Stimulated activated CD8-positive, alpha-beta memory T cell treated with anti-CD3 and anti-CD28 coated beads, Interleukin-15, amount 100 ng/mL, for 24 hours (primary cell): Measurements from ENCODE around the gene LZTFL1.

Experiments used
- DNase-seq: peaks from one replicate; pipeline ENCODE4 v3.0.0-alpha.2; 2020; ENCODE audit warnings: low read depth

The LZTFL1 gene

DNA sequence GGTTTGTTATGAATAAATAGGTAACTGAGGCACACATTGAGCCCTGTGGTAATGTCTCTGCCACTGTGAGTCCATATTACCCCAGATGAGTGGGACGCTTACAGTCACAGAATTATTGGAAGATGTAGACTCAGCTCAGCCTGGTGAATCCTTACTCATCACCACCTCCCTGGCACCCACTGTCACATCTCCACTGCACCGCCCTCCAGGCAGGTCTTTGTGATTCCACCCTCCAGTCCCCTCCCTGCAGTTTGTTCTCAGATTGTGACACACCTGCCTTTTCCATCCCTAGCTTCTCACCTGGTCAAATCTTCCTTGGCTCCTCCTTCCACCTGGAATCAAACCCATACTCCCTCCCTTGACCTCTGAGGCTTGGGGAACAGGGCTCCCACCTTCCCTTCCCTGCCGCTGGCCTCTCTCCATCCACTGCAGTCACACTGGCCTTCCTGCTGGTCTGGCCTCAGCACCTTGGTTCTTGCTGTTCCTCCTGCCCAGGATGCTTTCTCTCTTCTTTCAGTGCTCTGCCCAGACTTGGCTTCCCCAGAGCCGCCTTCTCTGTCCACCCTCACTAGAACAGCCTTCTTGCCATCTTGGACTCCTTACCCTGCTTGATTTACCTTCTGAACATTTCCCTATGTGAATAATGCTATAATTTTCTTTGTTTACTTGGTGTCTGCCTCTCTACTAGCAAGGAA, 55.0 kb downstream of the LZTFL1 start:
- DNase-seq = no peak

DNA sequence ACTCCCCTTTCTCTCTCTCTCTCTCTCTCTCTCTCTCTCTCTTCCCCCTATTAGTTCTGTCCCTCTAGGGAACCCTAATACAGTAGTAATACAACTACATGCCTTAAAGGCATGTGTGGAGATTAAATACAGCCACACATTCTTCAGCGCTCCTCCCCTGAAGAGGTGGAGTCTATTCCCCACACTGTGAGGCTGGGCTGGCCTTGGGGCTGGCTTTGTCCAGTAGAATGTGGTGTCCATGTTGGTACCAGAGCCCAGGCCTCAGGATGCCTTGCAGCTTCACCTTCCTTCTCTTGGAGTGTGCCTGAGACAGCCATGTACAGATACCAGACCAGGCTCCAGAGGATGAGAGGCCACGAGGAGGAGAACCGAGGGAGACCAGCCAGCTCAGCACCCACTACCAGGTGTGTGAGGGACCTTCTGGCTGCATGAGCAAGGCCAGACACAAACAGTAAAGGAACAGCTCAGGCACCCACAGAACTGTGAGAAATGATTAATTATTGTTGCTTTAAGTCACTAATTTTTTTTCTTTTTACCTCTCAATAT, 56.2 kb downstream of the LZTFL1 start:
- no peak for DNase-seq

DNA sequence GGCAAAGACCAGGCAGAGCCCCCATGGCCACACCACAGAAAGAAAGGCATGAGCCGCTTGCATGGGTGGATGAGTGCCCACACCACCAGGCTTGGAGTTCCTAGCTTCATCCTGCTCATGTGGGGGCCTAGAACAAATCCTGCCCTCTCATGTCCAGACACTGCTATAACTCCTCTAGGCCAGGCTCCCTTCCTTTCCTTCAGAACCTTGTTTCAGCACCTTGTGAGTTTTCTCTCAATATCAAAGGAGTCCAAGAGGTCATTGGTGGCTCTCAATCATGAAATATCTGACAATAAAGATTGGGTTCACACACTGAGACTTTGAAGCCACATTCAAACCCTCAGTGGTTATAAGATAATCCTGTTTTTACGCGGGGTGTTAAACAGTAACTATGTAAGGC, 58.3 kb downstream of the LZTFL1 start:
- DNase-seq = no peak

DNA sequence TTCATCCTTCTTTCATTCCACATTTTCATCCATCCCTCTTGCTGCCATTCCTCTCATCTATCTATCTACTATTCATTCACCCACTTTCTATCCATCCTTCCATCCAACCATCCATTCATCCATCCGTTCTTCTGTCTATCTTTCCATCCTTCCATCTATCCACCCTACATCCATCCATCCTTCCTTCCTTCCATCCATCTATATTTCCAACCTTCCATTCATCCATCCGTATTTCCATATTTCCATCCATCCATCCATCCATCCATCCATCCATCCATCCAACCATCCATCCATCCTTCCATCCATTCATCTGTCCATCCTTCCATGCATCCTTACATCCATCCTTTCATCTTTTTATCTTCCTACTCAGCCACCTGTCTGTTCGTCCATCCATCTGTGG, 59.5 kb downstream of the LZTFL1 start:
- DNase-seq = no peak

DNA sequence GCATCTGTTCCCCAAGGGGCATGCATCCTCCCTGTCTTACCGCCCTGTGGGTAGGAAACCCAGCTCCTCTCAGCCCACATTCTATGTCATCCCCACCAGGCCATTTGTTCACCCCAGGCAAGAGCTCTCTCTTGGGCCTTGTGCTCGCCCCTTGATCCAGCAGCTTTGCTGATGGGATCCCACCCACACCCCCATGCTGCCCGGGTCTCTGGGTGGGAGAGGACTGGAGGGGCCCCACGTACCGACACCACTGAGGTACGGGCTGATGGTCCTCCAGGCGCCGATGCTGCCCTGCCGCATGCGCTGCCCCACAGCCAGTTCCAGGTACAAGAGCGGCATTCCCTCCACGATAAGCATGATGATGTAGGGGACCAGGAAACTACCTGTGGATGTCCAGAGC, 60.1 kb downstream of the LZTFL1 start:
- no peak for DNase-seq

DNA sequence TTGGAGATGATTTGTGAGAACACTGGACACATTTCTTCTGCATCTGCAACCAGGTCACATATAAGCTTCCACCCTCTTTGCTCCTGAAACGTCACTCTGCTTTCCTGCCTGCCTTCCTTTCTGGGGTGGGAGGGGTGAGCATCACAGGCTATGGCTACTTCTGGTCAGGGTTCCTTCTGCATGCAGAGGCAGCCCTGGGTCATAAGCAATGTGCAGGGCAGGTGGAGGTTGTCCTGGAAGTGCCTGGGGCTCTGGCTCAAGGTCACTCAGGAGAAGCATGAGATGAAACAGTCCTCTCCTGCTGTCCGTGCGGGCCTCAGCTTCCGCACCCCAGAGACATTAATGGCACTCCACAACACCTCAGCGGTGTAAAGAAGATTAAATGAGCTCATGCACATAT, 60.6 kb downstream of the LZTFL1 start:
- DNase-seq = no peak

DNA sequence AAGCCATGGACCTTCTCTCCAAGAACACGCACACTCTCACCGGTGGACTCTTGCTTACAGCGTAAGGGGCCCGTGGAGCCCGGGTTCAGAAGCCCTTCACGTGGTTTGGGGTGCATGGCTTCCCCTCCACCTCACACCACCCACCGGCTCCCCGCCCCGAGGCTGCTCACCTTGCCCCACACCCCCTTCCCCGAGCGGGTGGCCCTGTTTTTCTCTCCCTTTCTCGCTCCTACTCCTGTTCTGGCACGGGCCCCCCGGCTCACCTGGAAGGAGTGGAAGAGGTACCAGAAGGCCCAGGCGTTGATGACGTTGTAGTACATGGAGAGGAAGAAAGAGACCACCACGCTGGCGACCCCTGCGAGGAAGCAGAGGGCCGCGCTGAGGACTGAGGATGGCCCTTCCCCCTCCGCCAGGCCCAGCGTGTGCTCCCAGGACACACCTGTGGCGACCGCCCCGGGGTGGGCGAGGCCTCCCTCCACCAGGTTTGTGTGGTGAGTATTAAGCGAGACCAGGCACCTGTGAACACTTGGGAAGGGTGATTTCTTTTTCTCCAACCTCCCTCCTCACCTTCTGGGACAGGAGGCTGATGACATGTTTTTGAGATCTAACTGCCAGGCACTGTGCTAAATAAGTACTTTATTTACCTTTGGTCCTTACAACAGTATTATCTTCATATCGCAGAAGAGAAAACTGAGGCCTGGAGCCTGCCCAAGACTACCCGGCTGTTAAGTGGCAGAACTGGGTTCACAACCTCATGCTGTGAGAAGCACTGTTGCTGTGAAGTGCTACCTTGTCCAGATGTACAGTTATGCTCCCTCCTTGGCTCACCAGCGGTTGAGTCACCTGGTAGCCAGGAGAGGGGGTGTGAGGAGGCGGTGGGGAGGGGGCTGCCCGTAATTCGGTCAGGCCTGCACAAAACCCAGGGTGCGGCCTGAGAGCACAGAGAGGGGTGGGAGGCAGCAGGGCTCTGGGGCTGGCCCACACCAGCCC, 61.9 kb downstream of the LZTFL1 start:
- no peak for DNase-seq

DNA sequence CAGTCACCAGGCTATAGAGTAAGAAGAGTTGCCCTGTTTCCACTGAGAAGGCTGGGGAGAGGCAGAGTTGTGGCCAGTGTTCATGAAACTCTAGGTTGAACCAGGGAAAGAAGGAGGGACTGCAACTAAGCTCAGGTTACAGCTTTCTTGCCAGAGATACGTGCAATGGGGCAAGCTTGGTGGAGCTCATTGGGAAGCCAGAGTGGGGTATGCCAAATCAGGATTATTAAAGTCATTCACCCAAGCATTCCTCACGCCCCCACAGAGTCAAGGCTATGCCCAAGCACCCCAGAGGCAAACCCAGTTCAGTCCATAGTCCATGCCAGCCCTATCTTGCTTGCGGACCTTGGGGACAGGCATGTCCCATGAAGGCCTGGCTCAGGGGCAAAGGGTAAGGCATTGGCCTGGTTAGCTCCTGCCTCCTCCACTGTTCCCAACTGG, 63.1 kb downstream of the LZTFL1 start:
- DNase-seq = no peak

DNA sequence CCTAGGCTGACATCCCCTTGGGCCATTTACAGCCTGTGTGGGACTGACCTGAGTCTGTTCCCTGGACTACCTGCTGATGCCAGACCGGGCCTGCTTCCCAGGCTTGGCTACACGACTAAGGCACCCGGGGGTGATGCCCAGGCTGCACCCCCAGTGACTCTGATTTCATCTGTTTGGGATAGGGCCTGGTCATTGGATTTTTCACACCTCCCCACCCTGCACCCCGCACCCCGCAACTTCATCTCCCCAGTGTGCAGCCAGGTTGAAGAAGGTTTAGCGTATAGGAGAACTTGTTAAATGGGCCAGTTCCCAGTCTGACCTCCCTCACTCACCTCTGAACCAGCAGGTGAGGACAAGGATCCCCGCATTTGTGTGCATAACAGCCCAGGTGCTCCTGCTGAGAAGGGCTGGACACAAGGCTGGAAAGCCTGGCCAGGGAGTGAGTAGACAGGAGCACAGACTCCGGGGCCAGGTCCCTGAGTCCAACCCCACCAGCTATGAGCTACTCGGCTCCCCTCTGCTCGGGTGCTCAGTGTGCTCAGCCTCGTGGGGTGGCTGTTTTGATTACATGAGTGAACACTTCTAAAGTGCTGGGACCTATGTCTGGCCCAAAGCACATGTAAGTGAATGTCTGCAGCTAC, 64.1 kb downstream of the LZTFL1 start:
- DNase-seq = no peak

DNA sequence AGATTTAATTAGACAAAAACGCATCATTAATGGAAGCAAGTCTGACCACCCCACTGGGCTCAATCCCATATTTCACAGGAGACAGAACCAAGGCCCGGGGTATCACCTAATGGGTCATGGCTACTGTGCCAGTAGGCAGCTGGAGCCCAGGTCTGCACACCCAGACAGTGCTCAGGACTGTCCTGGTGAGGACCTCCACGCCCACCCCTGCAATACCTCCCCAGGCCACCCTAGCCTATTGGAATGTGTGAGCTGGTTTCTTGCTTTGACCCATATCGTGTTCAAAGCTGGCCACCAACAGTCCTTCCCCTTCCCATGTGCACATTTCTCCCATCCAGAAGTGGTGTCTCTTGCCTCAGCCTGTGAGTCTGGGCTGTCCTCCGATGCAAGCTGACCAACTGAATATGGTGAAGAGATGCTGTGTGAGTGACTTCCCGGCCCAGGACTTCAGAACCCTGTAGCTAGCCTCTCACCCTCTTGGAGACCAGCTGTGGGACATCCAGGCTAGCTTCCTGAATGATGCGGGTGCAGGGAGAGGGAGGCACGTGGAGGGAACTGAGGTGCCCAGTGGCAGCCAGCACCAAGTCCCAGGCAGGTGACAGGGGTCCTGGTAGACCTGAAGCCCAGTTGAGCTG, 64.7 kb downstream of the LZTFL1 start:
- DNase-seq = no peak

DNA sequence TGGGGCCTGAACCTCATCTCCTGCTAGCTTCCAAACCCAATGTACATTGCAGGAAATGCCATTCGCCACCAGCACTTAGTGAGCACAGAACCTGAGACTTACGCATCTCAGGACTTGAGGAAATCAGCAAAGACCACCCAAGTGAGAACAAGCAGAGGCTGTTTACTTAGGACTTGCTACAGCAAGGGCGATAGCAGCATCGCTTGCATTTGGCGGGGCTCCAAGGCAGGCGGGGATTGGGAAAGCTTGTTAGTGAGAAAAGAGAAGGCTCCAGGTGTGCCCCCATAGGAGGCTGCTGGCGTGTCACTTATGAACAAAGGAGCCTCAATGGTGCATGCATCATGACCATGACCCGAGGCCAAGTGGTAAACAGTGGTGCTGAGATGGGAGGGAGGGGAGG, 65.3 kb downstream of the LZTFL1 start:
- DNase-seq = no peak

DNA sequence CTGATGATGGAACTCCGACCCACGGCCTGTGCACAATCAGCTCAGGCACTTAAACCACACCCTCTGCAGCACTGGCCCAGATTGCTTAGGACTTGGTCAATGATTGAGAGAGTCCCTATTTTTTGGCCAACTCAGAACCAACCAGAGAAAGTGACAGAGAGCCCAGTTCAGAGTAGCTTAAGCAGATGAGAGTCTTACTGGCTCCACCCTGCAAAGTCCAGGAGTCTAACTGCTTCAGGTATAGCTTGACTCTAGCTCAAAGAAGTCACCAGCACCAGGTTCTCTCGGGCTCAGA, 65.7 kb downstream of the LZTFL1 start:
- no peak for DNase-seq

DNA sequence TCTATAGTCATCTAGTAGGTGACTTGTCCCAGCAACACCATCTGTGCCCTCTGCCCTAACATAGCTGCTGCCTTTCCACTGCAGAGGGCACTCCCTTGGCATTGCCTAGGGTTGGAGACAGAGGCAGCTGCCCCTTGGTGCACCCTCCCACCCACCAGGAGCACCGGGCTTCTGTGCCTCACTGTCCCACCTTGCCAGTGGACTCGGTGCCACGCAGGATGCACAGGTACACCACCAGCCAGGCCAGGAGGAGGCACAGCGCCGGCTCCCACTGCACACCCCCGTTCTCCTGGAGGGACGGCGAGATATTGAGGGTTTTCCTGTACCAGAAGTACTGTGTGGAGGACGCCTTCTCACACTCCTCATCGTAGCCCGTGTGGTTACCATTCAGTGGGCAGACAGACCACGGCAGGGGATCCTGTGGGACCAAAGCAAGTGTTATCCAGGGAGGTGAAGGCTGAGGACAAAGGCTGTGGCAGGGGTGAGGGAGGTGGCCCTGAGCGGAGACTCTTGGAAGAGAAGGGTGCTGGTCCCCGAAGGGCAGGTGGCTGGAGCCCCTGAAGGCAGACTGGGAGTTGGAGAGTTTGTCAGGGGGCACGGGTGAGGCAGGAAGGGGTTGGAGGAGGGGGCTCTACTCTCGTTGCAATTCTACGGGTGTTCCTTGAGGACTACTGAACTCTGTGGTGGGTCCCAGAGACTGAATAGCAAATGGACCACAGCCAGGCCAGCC, 66.2 kb downstream of the LZTFL1 start:
- DNase-seq = no peak

DNA sequence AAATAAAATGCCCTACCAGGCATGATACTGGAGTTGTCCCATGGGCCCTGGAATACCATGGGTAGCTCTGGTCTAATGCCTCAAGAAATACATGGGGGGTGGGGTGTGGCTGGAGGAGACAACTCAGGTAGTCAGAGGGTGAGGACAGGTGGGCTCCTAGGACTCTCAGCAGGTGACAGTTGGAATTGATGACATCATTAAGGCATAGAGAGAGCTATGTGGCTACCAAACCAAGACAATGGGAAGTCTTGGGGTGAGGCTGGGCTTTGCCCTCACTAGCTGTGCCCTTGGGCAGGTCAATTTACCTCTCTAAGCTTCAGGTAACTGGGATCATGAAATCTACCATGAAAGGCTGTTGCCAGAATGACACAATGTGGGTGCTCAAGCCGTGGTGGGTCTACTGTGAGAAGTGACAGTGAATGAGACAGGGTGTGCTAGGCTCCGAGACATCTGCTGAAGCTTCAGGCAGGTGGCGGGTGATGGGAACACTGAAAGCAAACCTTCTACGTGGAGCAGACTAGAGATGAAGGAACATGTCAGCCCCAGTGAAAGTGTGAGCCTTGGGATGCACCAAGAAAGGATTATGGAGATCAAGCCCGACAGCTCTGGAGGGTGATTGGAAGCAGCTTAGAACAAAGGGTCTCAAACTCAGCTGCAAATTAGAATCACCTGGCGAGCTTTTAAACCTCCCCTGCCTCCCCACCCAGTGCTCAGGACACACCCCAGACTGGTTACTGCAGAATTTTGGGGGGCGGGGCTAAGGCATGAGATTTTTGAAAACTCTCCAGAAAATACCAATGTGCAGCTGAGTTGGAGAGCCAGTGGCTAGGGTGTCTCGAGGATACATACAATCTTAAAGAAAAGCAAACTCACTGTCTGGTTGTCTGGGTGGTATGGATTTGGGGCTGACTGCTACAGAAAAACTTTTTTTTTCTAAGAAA, 67.1 kb downstream of the LZTFL1 start:
- no peak for DNase-seq

DNA sequence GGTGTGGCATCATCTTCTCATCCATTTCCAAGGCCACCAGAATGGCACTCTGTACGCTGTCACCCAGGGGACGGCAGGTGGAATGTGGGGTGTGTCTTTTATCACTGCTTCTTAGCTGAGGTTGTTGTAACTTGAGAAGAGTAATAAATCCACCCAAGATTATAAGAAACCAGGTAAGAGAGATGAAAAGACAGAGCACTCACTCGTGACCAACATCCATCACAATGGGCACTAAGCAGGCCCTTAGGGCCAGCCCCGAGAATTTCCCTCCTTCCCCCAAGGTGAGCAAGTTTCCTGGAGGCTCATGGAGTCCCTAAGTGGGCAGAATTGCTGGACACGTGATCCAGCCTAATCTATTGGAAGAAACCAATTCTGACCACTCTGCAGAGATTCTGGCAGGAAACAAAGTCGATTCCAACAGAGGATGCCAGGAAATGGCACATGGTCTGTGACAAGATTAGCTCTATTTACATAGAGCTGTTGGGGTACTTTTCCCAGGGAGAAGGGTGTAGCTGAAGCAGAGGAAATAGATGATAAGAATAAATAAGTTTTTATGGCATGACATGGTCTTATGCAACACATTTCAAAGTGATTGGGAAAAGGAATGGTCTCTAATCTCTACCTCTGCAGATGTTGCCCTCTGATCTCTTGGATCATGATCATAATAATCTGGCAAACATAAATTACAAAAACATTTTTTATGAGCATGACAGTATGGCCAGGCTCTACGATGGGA, 68.0 kb downstream of the LZTFL1 start:
- no peak for DNase-seq
